HEK293 (cell line): ENCODE data around the gene ZSCAN20.

Source experiments
- CTCF ChIA-PET: fragments of 350-600 bp; formaldehyde crosslinking; extraction: SDS; loops from one replicate; lab custom pipeline; 2021; ENCODE audit warnings: antibody characterized with exemption; lab: Yijun Ruan, JAX
- POLR2A ChIA-PET: fragments of 300-600 bp; formaldehyde crosslinking; extraction: SDS; loops from one replicate; lab custom pipeline; 2020; ENCODE audit warnings: antibody characterized with exemption, inconsistent platforms; lab: Yijun Ruan, JAX
- H3K27ac ChIP-seq: fragments of 200-500 bp; sonication (Bioruptor generic); 2 replicates; pipeline ENCODE4 v1.5.1; 2014; ENCODE audit warnings: low read depth, low read length, control low read depth, inconsistent platforms; ENCODE audit errors: extremely low read depth
- H3K36me3 ChIP-seq, 2 experiments: fragments of 200-500 bp in 1 of 2; sonication (Bioruptor generic) in 1 of 2; 1 replicate in 1 of 2; 2 replicates in 1 of 2; pipeline ENCODE4 v1.5.1; 2014 to 2017; ENCODE audit warnings: inconsistent platforms in 2 of 2, low read length in 2 of 2; ENCODE audit not compliant: control insufficient read depth in 2 of 2, insufficient read depth in 1 of 2
- H3K4me1 ChIP-seq: fragments of 200-500 bp; sonication (Bioruptor generic); 2 replicates; pipeline ENCODE4 v1.5.1; 2014; ENCODE audit warnings: mild to moderate bottlenecking, low read length, inconsistent platforms; ENCODE audit not compliant: control insufficient read depth, insufficient read depth
- H3K4me3 ChIP-seq: 2 replicates; pipeline ENCODE4 v1.5.1; 2011; ENCODE audit warnings: low read depth, mild to moderate bottlenecking, control low read depth, low read length, moderate library complexity
- H3K9me3 ChIP-seq: fragments of 200-500 bp; sonication (Bioruptor generic); 2 replicates; pipeline ENCODE4 v1.5.1; 2014; ENCODE audit warnings: low read depth, low read length, inconsistent platforms; ENCODE audit not compliant: control insufficient read depth, insufficient read depth
- BCL11B ChIP-seq: fragments of 450-650 bp; formaldehyde crosslinking; IDR thresholded peaks from 2 replicates; pipeline ENCODE4 v1.5.1; 2016; ENCODE audit warnings: low read depth, missing biosample characterization, missing genetic modification characterization
- GLIS1 ChIP-seq: fragments of 450-650 bp; formaldehyde crosslinking; IDR thresholded peaks from 2 replicates; pipeline ENCODE4 v1.5.1; 2016; ENCODE audit warnings: missing biosample characterization, missing genetic modification characterization
- PRDM1 ChIP-seq: fragments of 450-650 bp; formaldehyde crosslinking; IDR thresholded peaks from 2 replicates; pipeline ENCODE4; 2016; ENCODE audit warnings: missing biosample characterization, missing genetic modification characterization
- REPIN1 ChIP-seq: fragments of 450-650 bp; formaldehyde crosslinking; IDR thresholded peaks from 2 replicates; pipeline ENCODE4 v1.5.1; 2017; ENCODE audit warnings: missing biosample characterization, missing genetic modification characterization, low read depth
- YY1 ChIP-seq: fragments of 450-650 bp; formaldehyde crosslinking; IDR thresholded peaks from 2 replicates; pipeline ENCODE4 v1.5.1; 2018; ENCODE audit warnings: missing biosample characterization, missing genetic modification characterization
- ZBTB20 ChIP-seq: fragments of 450-650 bp; formaldehyde crosslinking; IDR thresholded peaks from 2 replicates; pipeline ENCODE4 v1.5.1; 2016; ENCODE audit warnings: missing biosample characterization, missing genetic modification characterization
- ZFP3 ChIP-seq: fragments of 450-650 bp; formaldehyde crosslinking; IDR thresholded peaks from 2 replicates; pipeline ENCODE4 v1.5.1; 2016; ENCODE audit warnings: low read depth, missing biosample characterization, missing genetic modification characterization
- ZFP41 ChIP-seq: fragments of 450-650 bp; formaldehyde crosslinking; IDR thresholded peaks from 2 replicates; pipeline ENCODE4 v1.5.1; 2016; ENCODE audit warnings: missing biosample characterization, missing genetic modification characterization, borderline replicate concordance
- ZNF16 ChIP-seq: fragments of 450-650 bp; formaldehyde crosslinking; IDR thresholded peaks from 2 replicates; pipeline ENCODE4 v1.5.1; 2016; ENCODE audit warnings: low read depth, missing biosample characterization, missing genetic modification characterization
- ZNF2 ChIP-seq: fragments of 450-650 bp; formaldehyde crosslinking; IDR thresholded peaks from 2 replicates; pipeline ENCODE4 v1.5.1; 2016; ENCODE audit warnings: missing biosample characterization, missing genetic modification characterization
- ZNF221 ChIP-seq: fragments of 450-650 bp; formaldehyde crosslinking; IDR thresholded peaks from 2 replicates; pipeline ENCODE4 v1.5.1; 2017; ENCODE audit warnings: missing biosample characterization, missing genetic modification characterization, borderline replicate concordance
- ZNF274 ChIP-seq, 2 experiments: fragments of 200-500 bp in 1 of 2; fragments of 450-650 bp in 1 of 2; sonication (Bioruptor generic) in 1 of 2; formaldehyde crosslinking in 1 of 2; IDR thresholded peaks; 2 replicates each; pipeline versions ENCODE4 v1.5.1 to v1.6.1; 2014 to 2016; ENCODE audit warnings: borderline replicate concordance in 1 of 2, inconsistent platforms in 1 of 2, low read length in 1 of 2, missing biosample characterization in 1 of 2, missing genetic modification characterization in 1 of 2
- ZNF335 ChIP-seq: fragments of 450-650 bp; formaldehyde crosslinking; conservative IDR thresholded peaks from 2 replicates; pipeline ENCODE4 v1.5.1; 2016; ENCODE audit warnings: missing biosample characterization, missing genetic modification characterization
- ZNF366 ChIP-seq: fragments of 450-650 bp; formaldehyde crosslinking; conservative IDR thresholded peaks from 2 replicates; pipeline ENCODE4 v1.5.1; 2016; ENCODE audit warnings: missing biosample characterization, missing genetic modification characterization
- ZNF37A ChIP-seq: fragments of 450-650 bp; IDR thresholded peaks from 2 replicates; pipeline ENCODE4 v1.5.1; 2018; ENCODE audit warnings: missing biosample characterization, missing genetic modification characterization
- ZNF423 ChIP-seq: fragments of 450-650 bp; formaldehyde crosslinking; IDR thresholded peaks from 2 replicates; pipeline ENCODE4 v1.5.1; 2016; ENCODE audit warnings: missing biosample characterization, missing genetic modification characterization
- ZNF544 ChIP-seq: fragments of 450-650 bp; formaldehyde crosslinking; IDR thresholded peaks from 2 replicates; pipeline ENCODE4 v1.5.0; 2017; ENCODE audit warnings: missing biosample characterization, missing genetic modification characterization
- ZNF548 ChIP-seq: fragments of 450-650 bp; formaldehyde crosslinking; IDR thresholded peaks from 2 replicates; pipeline ENCODE4 v1.5.1; 2016; ENCODE audit warnings: missing biosample characterization, missing genetic modification characterization
- ZNF549 ChIP-seq: fragments of 450-650 bp; IDR thresholded peaks from 2 replicates; pipeline ENCODE4 v1.5.1; 2018; ENCODE audit warnings: missing biosample characterization, missing genetic modification characterization, mild to moderate bottlenecking, inconsistent platforms, moderate library complexity
- ZNF585B ChIP-seq: fragments of 450-650 bp; formaldehyde crosslinking; IDR thresholded peaks from 2 replicates; pipeline ENCODE4 v1.5.1; 2016; ENCODE audit warnings: missing biosample characterization, missing genetic modification characterization
- TF ChIP-seq, protein P1 (sequence below): fragments of 450-650 bp; formaldehyde crosslinking; IDR thresholded peaks from 2 replicates; pipeline ENCODE4 v1.5.1; 2017; ENCODE audit warnings: missing biosample characterization, missing genetic modification characterization
- TF ChIP-seq, protein P2 (sequence below): fragments of 450-650 bp; formaldehyde crosslinking; IDR thresholded peaks from 2 replicates; pipeline ENCODE4 v1.5.0; 2017; ENCODE audit warnings: missing biosample characterization, missing genetic modification characterization, borderline replicate concordance
- TF ChIP-seq, protein P3 (sequence below): fragments of 450-650 bp; formaldehyde crosslinking; IDR thresholded peaks from 2 replicates; pipeline ENCODE4 v1.5.1; 2016; ENCODE audit warnings: missing biosample characterization, missing genetic modification characterization, low read depth
- TF ChIP-seq, protein P4 (sequence below): fragments of 450-650 bp; formaldehyde crosslinking; IDR thresholded peaks from 2 replicates; pipeline ENCODE4 v1.5.1; 2016; ENCODE audit warnings: missing biosample characterization, missing genetic modification characterization
- TF ChIP-seq, protein P5 (sequence below): fragments of 450-650 bp; formaldehyde crosslinking; IDR thresholded peaks from 2 replicates; pipeline ENCODE4 v1.5.1; 2017; ENCODE audit warnings: missing biosample characterization, missing genetic modification characterization

Gene ZSCAN20

DNA sequence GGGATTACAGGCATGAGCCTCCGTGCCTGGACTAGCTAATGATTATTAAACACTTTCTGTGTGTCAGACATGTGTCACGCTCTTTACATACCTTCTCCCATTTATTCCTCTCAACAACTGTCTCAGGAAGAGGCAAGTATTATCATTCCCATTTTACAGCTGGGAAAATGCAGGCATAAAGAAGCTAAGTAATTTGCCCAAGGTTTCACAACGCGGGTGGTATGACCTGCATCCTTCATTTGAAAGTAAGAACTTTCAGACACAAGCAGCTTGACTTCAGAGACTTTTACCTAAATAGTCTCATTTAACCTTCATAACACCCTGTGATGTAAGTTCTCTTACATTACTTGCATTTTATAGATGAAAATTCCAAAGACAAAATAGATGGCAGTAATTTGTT is 1.0 kb upstream of the ZSCAN20 start:
- Histone ChIP-seq H3K9me3 (no peaks in the 10 kb centered on the region), H3K36me3 (no peaks in the 10 kb centered on the region), H3K27ac (no peak overlapping the region), H3K4me1 (no peaks in the 10 kb centered on the region), H3K4me3 (no peak overlapping the region)
- ChIA-PET CTCF (interaction anchor here (0.6 to 6.4 kb wide), 34 partner anchors 10 to 602 kb away, joined by 3 to 114 read pairs (median 4); no protein-coding TSS in a partner anchor), POLR2A (interaction anchor here (0.6 to 1.3 kb wide), 3 partner anchors 15 to 344 kb away, joined by 3 to 4 read pairs (median 4); no protein-coding TSS in a partner anchor)
- no peak for TF ChIP-seq ZBTB20 (tag by site-specific recombination)
- no peak for TF ChIP-seq REPIN1
- TF ChIP-seq ZNF335 (tag by site-specific recombination): no peak
- no peak for TF ChIP-seq ZNF2 (tag by site-specific recombination)
- TF ChIP-seq, protein P1, sequence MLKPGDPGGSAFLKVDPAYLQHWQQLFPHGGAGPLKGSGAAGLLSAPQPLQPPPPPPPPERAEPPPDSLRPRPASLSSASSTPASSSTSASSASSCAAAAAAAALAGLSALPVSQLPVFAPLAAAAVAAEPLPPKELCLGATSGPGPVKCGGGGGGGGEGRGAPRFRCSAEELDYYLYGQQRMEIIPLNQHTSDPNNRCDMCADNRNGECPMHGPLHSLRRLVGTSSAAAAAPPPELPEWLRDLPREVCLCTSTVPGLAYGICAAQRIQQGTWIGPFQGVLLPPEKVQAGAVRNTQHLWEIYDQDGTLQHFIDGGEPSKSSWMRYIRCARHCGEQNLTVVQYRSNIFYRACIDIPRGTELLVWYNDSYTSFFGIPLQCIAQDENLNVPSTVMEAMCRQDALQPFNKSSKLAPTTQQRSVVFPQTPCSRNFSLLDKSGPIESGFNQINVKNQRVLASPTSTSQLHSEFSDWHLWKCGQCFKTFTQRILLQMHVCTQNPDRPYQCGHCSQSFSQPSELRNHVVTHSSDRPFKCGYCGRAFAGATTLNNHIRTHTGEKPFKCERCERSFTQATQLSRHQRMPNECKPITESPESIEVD (tag by site-specific recombination): no peak
- TF ChIP-seq ZNF37A (tag by site-specific recombination): no peak
- no peak for TF ChIP-seq GLIS1
- TF ChIP-seq ZNF548 (tag by site-specific recombination): no peak
- TF ChIP-seq BCL11B (tag by site-specific recombination): no peak
- TF ChIP-seq ZNF16 (tag by site-specific recombination): no peak
- TF ChIP-seq, protein P2, sequence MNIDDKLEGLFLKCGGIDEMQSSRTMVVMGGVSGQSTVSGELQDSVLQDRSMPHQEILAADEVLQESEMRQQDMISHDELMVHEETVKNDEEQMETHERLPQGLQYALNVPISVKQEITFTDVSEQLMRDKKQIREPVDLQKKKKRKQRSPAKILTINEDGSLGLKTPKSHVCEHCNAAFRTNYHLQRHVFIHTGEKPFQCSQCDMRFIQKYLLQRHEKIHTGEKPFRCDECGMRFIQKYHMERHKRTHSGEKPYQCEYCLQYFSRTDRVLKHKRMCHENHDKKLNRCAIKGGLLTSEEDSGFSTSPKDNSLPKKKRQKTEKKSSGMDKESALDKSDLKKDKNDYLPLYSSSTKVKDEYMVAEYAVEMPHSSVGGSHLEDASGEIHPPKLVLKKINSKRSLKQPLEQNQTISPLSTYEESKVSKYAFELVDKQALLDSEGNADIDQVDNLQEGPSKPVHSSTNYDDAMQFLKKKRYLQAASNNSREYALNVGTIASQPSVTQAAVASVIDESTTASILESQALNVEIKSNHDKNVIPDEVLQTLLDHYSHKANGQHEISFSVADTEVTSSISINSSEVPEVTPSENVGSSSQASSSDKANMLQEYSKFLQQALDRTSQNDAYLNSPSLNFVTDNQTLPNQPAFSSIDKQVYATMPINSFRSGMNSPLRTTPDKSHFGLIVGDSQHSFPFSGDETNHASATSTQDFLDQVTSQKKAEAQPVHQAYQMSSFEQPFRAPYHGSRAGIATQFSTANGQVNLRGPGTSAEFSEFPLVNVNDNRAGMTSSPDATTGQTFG (tag by site-specific recombination): no peak
- TF ChIP-seq ZNF544 (tag by site-specific recombination): no peak
- no peak for TF ChIP-seq ZNF274 (IDR thresholded peaks at IDR 0.05; ENCODE audit: low read length)
- no peak for TF ChIP-seq ZNF274 (tag by site-specific recombination; IDR thresholded peaks at IDR 0.05; ENCODE audit: borderline replicate concordance)
- no peak for TF ChIP-seq ZNF423 (tag by site-specific recombination)
- no peak for TF ChIP-seq YY1 (tag by site-specific recombination)
- TF ChIP-seq ZNF366: no peak
- no peak for TF ChIP-seq PRDM1 (tag by site-specific recombination)
- TF ChIP-seq ZFP41 (tag by site-specific recombination): no peak

DNA sequence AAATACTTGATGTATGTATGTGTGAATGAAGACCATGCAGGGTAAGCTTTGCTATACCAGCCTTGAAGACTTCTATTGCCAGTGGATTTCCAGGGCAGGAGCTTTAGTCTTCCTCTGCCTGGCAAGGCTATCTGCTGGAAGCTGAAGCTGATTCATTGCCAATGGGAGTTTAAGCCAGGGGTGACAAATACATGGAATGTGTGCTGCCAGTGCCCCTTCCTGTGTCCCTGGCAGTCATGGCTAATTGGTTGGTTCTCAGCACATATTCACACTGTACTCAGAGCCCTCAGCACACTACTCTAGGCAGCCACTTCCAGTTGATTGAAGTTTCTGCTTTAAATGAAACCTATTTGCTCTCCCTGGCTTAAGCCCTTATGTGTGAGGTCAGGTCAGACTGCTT is 1.5 kb downstream of the ZSCAN20 start:
- ChIA-PET CTCF (interaction anchor here (1.3 to 3.8 kb wide), 2 partner anchors 138 to 347 kb away, joined by 4 to 27 read pairs; no protein-coding TSS in a partner anchor), POLR2A (no interaction called here)
- no peaks in the 10 kb centered on the region for H3K4me1 ChIP-seq
- H3K9me3 ChIP-seq: no peaks in the 10 kb centered on the region
- H3K27ac ChIP-seq: no peak overlapping the region
- no peak overlapping the region for H3K4me3 ChIP-seq
- peaks cover 0 to 8% of the 10 kb centered on the region in 2 experiments; a peak in 1 of 3 replicates for H3K36me3 ChIP-seq
- TF ChIP-seq, protein P3, sequence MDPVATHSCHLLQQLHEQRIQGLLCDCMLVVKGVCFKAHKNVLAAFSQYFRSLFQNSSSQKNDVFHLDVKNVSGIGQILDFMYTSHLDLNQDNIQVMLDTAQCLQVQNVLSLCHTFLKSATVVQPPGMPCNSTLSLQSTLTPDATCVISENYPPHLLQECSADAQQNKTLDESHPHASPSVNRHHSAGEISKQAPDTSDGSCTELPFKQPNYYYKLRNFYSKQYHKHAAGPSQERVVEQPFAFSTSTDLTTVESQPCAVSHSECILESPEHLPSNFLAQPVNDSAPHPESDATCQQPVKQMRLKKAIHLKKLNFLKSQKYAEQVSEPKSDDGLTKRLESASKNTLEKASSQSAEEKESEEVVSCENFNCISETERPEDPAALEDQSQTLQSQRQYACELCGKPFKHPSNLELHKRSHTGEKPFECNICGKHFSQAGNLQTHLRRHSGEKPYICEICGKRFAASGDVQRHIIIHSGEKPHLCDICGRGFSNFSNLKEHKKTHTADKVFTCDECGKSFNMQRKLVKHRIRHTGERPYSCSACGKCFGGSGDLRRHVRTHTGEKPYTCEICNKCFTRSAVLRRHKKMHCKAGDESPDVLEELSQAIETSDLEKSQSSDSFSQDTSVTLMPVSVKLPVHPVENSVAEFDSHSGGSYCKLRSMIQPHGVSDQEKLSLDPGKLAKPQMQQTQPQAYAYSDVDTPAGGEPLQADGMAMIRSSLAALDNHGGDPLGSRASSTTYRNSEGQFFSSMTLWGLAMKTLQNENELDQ (tag by site-specific recombination): no peak
- TF ChIP-seq, protein P4, sequence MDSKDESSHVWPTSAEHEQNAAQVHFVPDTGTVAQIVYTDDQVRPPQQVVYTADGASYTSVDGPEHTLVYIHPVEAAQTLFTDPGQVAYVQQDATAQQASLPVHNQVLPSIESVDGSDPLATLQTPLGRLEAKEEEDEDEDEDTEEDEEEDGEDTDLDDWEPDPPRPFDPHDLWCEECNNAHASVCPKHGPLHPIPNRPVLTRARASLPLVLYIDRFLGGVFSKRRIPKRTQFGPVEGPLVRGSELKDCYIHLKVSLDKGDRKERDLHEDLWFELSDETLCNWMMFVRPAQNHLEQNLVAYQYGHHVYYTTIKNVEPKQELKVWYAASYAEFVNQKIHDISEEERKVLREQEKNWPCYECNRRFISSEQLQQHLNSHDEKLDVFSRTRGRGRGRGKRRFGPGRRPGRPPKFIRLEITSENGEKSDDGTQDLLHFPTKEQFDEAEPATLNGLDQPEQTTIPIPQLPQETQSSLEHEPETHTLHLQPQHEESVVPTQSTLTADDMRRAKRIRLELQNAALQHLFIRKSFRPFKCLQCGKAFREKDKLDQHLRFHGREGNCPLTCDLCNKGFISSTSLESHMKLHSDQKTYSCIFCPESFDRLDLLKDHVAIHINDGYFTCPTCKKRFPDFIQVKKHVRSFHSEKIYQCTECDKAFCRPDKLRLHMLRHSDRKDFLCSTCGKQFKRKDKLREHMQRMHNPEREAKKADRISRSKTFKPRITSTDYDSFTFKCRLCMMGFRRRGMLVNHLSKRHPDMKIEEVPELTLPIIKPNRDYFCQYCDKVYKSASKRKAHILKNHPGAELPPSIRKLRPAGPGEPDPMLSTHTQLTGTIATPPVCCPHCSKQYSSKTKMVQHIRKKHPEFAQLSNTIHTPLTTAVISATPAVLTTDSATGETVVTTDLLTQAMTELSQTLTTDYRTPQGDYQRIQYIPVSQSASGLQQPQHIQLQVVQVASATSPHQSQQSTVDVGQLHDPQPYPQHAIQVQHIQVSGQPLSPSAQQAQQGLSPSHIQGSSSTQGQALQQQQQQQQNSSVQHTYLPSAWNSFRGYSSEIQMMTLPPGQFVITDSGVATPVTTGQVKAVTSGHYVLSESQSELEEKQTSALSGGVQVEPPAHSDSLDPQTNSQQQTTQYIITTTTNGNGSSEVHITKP (tag by site-specific recombination): no peak
- TF ChIP-seq, protein P5, sequence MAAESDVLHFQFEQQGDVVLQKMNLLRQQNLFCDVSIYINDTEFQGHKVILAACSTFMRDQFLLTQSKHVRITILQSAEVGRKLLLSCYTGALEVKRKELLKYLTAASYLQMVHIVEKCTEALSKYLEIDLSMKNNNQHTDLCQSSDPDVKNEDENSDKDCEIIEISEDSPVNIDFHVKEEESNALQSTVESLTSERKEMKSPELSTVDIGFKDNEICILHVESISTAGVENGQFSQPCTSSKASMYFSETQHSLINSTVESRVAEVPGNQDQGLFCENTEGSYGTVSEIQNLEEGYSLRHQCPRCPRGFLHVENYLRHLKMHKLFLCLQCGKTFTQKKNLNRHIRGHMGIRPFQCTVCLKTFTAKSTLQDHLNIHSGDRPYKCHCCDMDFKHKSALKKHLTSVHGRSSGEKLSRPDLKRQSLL (tag by site-specific recombination): no peak
- TF ChIP-seq ZNF549 (tag by site-specific recombination): no peak
- TF ChIP-seq ZNF221 (tag by site-specific recombination): no peak
- no peak for TF ChIP-seq ZFP3 (tag by site-specific recombination)
- TF ChIP-seq ZNF585B: no peak
